ENCODE measurements around the gene PREB.

DNA sequence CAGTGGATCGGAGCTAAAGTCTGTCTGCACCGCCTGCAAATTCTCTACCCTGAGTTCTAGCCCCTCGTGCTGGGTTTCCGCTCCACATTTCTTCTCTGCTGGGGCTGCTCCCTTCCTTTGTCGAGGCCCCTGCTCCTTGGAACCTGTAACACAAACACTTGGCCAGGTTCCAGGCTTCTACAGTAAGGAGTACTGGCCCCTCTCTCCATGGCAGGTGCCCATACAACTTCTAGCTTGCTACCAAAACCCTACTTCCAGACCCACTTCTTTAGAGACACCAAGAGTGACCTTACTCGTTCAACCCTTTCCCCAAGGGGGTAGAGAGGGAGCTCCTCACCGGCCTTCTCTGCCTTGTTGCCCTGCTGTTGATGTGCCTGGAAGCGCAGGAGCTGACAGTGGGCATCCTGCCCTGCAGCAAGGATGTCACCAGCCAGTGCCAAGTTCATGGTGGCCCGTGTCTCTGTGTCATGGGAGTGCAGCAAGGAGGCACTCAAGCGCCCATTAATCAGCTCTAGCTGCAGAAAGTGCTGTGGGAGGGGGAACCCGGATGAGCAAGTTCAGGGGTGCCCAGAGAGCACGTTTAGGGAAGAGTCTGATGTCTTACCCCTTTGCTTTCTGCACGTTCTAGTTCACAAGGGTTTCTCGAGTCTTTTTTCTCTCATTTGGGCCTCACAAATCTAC, 1.1 kb downstream of the PREB start:
- no peak for TF ChIP-seq POLR2AphosphoS5 (IDR thresholded peaks at IDR 0.05; ENCODE audit: low read depth, low read length)
- TF ChIP-seq TAF1 (IDR thresholded peaks at IDR 0.05; ENCODE audit: borderline replicate concordance, insufficient read depth, low read length), result no peak
- TF ChIP-seq, protein P1, sequence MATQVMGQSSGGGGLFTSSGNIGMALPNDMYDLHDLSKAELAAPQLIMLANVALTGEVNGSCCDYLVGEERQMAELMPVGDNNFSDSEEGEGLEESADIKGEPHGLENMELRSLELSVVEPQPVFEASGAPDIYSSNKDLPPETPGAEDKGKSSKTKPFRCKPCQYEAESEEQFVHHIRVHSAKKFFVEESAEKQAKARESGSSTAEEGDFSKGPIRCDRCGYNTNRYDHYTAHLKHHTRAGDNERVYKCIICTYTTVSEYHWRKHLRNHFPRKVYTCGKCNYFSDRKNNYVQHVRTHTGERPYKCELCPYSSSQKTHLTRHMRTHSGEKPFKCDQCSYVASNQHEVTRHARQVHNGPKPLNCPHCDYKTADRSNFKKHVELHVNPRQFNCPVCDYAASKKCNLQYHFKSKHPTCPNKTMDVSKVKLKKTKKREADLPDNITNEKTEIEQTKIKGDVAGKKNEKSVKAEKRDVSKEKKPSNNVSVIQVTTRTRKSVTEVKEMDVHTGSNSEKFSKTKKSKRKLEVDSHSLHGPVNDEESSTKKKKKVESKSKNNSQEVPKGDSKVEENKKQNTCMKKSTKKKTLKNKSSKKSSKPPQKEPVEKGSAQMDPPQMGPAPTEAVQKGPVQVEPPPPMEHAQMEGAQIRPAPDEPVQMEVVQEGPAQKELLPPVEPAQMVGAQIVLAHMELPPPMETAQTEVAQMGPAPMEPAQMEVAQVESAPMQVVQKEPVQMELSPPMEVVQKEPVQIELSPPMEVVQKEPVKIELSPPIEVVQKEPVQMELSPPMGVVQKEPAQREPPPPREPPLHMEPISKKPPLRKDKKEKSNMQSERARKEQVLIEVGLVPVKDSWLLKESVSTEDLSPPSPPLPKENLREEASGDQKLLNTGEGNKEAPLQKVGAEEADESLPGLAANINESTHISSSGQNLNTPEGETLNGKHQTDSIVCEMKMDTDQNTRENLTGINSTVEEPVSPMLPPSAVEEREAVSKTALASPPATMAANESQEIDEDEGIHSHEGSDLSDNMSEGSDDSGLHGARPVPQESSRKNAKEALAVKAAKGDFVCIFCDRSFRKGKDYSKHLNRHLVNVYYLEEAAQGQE (IDR thresholded peaks at IDR 0.05; ENCODE audit: insufficient read depth in 1 of 2, low read depth in 2 of 2, low read length in 2 of 2), result no peak
- TF ChIP-seq SIN3A (IDR thresholded peaks at IDR 0.05; ENCODE audit: borderline replicate concordance, insufficient read depth, low read length), result no peak
- TF ChIP-seq FOXP2 (optimal IDR thresholded peaks at IDR 0.05; ENCODE audit: borderline replicate concordance, extremely low read depth, extremely low read length, insufficient read depth), result no peak

Data from PFSK-1 (cell line).